Trophoblast cell (in vitro differentiated cells and primary cell): Measurements from ENCODE around the gene GDI1.

Experiments used
- DNase-seq, 2 donors: peaks; one replicate each; pipeline ENCODE4 v3.0.0-alpha.2; 2016
- H2AFZ ChIP-seq: 2 replicates; pipeline ENCODE4 v1.6.1; 2013; ENCODE audit warnings: low read length, moderate library complexity, mild to moderate bottlenecking; ENCODE audit not compliant: insufficient read depth, poor library complexity
- H2AK5ac ChIP-seq: 2 replicates; pipeline ENCODE4 v1.6.1; 2013; ENCODE audit warnings: mild to moderate bottlenecking, low read length
- H2BK120ac ChIP-seq: 2 replicates; pipeline ENCODE4 v1.6.1; 2013; ENCODE audit warnings: low read length, mild to moderate bottlenecking, moderate library complexity; ENCODE audit not compliant: insufficient read depth, poor library complexity
- H2BK12ac ChIP-seq: 2 replicates; pipeline ENCODE4 v1.6.1; 2013; ENCODE audit warnings: mild to moderate bottlenecking, low read length, moderate library complexity
- H2BK5ac ChIP-seq: 2 replicates; pipeline ENCODE4 v1.6.1; 2013; ENCODE audit warnings: low read length, low read depth, moderate library complexity, mild to moderate bottlenecking; ENCODE audit not compliant: poor library complexity
- H3K14ac ChIP-seq: 2 replicates; pipeline ENCODE4 v1.6.1; 2013; ENCODE audit warnings: mild to moderate bottlenecking, low read length
- H3K18ac ChIP-seq: 2 replicates; pipeline ENCODE4 v1.6.1; 2013; ENCODE audit warnings: mild to moderate bottlenecking, low read length
- H3K23ac ChIP-seq: 2 replicates; pipeline ENCODE4 v1.6.1; 2013; ENCODE audit warnings: low read length
- H3K27ac ChIP-seq: 2 replicates; pipeline ENCODE4 v1.5.1; 2013; ENCODE audit warnings: low read depth, mild to moderate bottlenecking, inconsistent platforms, low read length, moderate library complexity
- H3K27me3 ChIP-seq: 2 replicates; pipeline ENCODE4 v1.6.1; 2013; ENCODE audit warnings: inconsistent platforms, mild to moderate bottlenecking, low read length, moderate library complexity; ENCODE audit not compliant: insufficient read depth
- H3K36me3 ChIP-seq, 2 experiments: 1 replicate in 1 of 2; 2 replicates in 1 of 2; pipeline ENCODE4 v1.6.1; 2013; ENCODE audit warnings: low read length in 2 of 2, mild to moderate bottlenecking in 2 of 2, moderate library complexity in 1 of 2; ENCODE audit not compliant: insufficient read depth in 2 of 2, control insufficient read depth in 1 of 2
- H3K4ac ChIP-seq: 2 replicates; pipeline ENCODE4 v1.6.1; 2013; ENCODE audit warnings: low read depth, mild to moderate bottlenecking, low read length, moderate library complexity
- H3K4me1 ChIP-seq, 2 experiments: 1 replicate in 1 of 2; 2 replicates in 1 of 2; pipeline ENCODE4 v1.6.1; 2013; ENCODE audit warnings: low read length in 2 of 2, mild to moderate bottlenecking in 2 of 2, moderate library complexity in 1 of 2; ENCODE audit not compliant: insufficient read depth in 2 of 2, control insufficient read depth in 1 of 2
- H3K4me2 ChIP-seq: 2 replicates; pipeline ENCODE4 v1.6.1; 2013; ENCODE audit warnings: inconsistent platforms, mild to moderate bottlenecking, low read length, moderate library complexity
- H3K4me3 ChIP-seq: 2 replicates; pipeline ENCODE4 v1.5.1; 2013; ENCODE audit warnings: mild to moderate bottlenecking, low read depth, low read length, inconsistent platforms
- H3K79me1 ChIP-seq: one replicate; pipeline ENCODE4 v1.6.1; 2013; ENCODE audit warnings: low read length
- H3K79me2 ChIP-seq: 2 replicates; pipeline ENCODE4 v1.6.1; 2013; ENCODE audit warnings: low read length, mild to moderate bottlenecking; ENCODE audit not compliant: control insufficient read depth, insufficient read depth, poor library complexity
- H3K9ac ChIP-seq: 2 replicates; pipeline ENCODE4 v1.6.1; 2013; ENCODE audit warnings: mild to moderate bottlenecking, low read length
- H3K9me3 ChIP-seq: 2 replicates; pipeline ENCODE4 v1.6.1; 2013; ENCODE audit warnings: low read depth, mild to moderate bottlenecking, control low read depth, inconsistent platforms, low read length; ENCODE audit not compliant: insufficient read depth
- H4K12ac ChIP-seq: 2 replicates; pipeline ENCODE4 v1.6.1; 2013; ENCODE audit warnings: low read depth, mild to moderate bottlenecking, low read length, moderate library complexity
- H4K8ac ChIP-seq: 2 replicates; pipeline ENCODE4 v1.6.1; 2013; ENCODE audit warnings: low read depth, mild to moderate bottlenecking, low read length, moderate library complexity
- H4K91ac ChIP-seq: one replicate; pipeline ENCODE4 v1.6.1; 2013; ENCODE audit warnings: low read depth, mild to moderate bottlenecking, low read length, moderate library complexity
- WGBS: extraction: QIAGEN DNeasy Blood & Tissue Kit; methylation state at CpG from one replicate; pipeline ENCODE4 v1.1.7; 2013; ENCODE audit warnings: missing lambda C conversion rate; ENCODE audit not compliant: insufficient read length, insufficient coverage; ENCODE audit errors: extremely low coverage; 5-methylcytosine and 5-hydroxymethylcytosine counted together

Gene GDI1

DNA sequence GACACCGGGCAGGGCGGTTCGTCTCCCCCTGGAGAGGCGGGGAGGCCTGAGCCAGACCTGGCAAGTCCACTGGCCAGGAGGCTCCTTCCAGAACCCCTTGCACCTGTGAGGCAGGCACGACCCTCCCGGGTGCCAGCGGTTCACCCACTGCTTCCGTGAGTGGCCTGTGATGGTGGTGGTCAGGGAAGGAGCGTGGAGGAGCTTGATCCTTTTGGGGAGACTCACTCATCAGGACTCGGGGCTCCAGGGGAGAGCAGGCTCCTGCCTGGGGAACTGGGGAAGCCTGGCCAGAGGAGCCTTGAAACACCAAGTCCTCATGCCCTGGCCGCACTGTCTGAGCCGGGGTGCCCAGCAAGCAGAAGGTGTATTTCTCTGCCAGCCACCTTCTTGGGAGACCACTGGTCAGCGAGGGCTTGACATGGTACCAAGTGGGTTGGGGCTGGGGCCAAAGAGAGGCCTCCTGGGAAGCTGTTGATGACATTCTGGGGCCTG, 7.8 kb downstream of the GDI1 start:
- H3K27ac ChIP-seq = peak overlapping the region; percentile 79
- H2AFZ ChIP-seq = peak overlapping the region; percentile 56
- peak overlapping the region; percentile 84 for H3K9ac ChIP-seq
- peak overlapping the region; percentile 4 for H2BK12ac ChIP-seq
- peak overlapping the region; percentile 94 for H4K12ac ChIP-seq
- peaks cover 13% of the 10 kb centered on the region for H3K79me1 ChIP-seq
- peak overlapping the region; percentile 94 for H3K18ac ChIP-seq
- H3K9me3 ChIP-seq = no peaks in the 10 kb centered on the region
- H3K79me2 ChIP-seq = peaks cover 7% of the 10 kb centered on the region
- no peak overlapping the region for H3K23ac ChIP-seq
- peak overlapping the region; percentile 95 for H4K91ac ChIP-seq
- WGBS = no CpG with 5 or more reads among the region's 13 CpGs
- H3K4ac ChIP-seq = peak overlapping the region; percentile 71
- no peak for DNase-seq
- peak overlapping the region; percentile 96 for H3K14ac ChIP-seq
- peak overlapping the region; percentile 80 for H2BK5ac ChIP-seq
- H4K8ac ChIP-seq = peak overlapping the region; percentile 88
- peak overlapping the region; percentile 76 for H2AK5ac ChIP-seq
- H3K4me3 ChIP-seq = peak overlapping the region; percentile 79
- peak overlapping the region; percentile 91 for H2BK120ac ChIP-seq
- H3K4me1 ChIP-seq = peaks cover 6 to 14% of the 10 kb centered on the region in 2 experiments
- H3K36me3 ChIP-seq = peaks cover 68 to 75% of the 10 kb centered on the region in 2 experiments
- no peaks in the 10 kb centered on the region for H3K27me3 ChIP-seq
- H3K4me2 ChIP-seq = peak overlapping the region; percentile 89

DNA sequence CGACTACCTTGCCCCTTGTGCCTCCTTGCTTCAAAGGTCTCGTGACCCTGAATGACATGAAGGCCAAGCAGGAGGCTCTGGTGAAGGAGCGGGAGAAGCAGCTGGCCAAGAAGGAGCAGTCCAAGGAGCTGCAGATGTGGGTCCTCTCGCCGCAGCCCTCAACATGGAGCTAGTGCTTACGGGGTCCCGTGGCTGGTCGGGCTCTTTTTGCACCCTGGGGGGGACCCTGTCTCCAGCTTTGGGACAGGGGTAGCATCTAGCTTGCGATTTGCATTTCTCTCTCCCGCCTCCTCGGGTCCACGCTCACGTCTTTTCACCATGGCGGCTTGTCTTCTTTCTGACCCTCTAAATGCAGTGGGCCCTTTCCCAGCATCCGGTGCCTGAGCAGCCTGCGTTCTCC, 8.8 kb downstream of the GDI1 start:
- no peak overlapping the region for H4K12ac ChIP-seq
- no peak overlapping the region for H2BK12ac ChIP-seq
- H3K27ac ChIP-seq = no peak overlapping the region
- H4K8ac ChIP-seq = no peak overlapping the region
- peaks cover 13% of the 10 kb centered on the region for H3K79me1 ChIP-seq
- no peak overlapping the region for H3K9ac ChIP-seq
- H3K79me2 ChIP-seq = peaks cover 7% of the 10 kb centered on the region
- H3K4me3 ChIP-seq = no peak overlapping the region
- H2BK5ac ChIP-seq = no peak overlapping the region
- no peak overlapping the region for H3K23ac ChIP-seq
- H2BK120ac ChIP-seq = no peak overlapping the region
- no peak overlapping the region for H3K14ac ChIP-seq
- H3K36me3 ChIP-seq = peaks cover 66 to 75% of the 10 kb centered on the region in 2 experiments
- H3K4ac ChIP-seq = no peak overlapping the region
- no peak overlapping the region for H4K91ac ChIP-seq
- no CpG with 5 or more reads among the region's 16 CpGs for WGBS
- H2AK5ac ChIP-seq = no peak overlapping the region
- no peak overlapping the region for H2AFZ ChIP-seq
- H3K18ac ChIP-seq = no peak overlapping the region
- DNase-seq = no peak
- no peaks in the 10 kb centered on the region for H3K27me3 ChIP-seq
- no peak overlapping the region for H3K4me2 ChIP-seq
- H3K4me1 ChIP-seq = peaks cover 6 to 14% of the 10 kb centered on the region in 2 experiments
- H3K9me3 ChIP-seq = no peaks in the 10 kb centered on the region

DNA sequence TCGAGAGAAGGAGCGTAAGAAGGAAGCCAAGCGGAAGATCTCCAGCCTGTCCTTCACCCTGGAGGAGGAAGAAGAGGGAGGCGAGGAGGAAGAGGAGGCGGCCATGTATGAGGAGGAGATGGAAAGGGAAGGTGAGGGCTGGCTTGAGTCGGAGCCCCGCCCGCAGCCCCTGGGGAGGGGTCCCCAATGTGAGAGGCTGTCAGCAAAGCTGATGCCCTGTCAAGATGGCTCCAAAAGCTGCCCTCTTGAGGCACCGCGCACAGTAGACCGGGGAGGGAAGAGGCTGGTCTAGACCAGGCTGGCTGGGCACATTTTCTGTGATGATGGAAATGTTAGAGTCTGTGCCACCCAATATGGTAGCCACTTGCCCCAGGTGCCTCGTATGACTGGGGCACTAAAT, 9.5 kb downstream of the GDI1 start:
- no peaks in the 10 kb centered on the region for H3K9me3 ChIP-seq
- peaks cover 6 to 14% of the 10 kb centered on the region in 2 experiments for H3K4me1 ChIP-seq
- H3K27ac ChIP-seq = no peak overlapping the region

DNA sequence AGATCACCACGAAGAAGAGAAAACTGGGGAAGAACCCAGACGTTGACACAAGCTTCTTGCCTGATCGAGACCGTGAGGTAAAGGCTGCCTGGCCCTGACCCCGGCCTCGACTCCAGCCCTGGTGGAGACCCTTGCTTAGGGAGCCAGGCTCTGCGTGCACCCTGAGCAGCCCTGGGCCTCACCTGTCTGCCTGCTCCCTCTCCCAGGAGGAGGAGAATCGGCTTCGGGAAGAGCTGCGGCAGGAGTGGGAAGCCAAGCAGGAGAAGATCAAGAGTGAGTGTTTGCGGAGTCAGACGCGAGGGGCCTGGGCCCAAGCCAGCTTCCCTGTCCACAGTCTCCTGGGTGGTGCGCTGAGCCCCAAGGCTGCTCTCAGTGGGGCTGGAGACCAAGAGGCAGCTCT, 11.5 kb downstream of the GDI1 start:
- H3K4me1 ChIP-seq = peaks cover 6 to 12% of the 10 kb centered on the region in 2 experiments
- H3K9ac ChIP-seq = no peak overlapping the region
- H3K14ac ChIP-seq = no peak overlapping the region
- no peak overlapping the region for H2BK12ac ChIP-seq
- H4K12ac ChIP-seq = no peak overlapping the region
- no peak overlapping the region for H3K4me3 ChIP-seq
- no peak overlapping the region for H3K23ac ChIP-seq
- H3K27ac ChIP-seq = no peak overlapping the region
- H3K79me2 ChIP-seq = peaks cover 7% of the 10 kb centered on the region
- no peaks in the 10 kb centered on the region for H3K27me3 ChIP-seq
- H2BK5ac ChIP-seq = no peak overlapping the region
- H3K9me3 ChIP-seq = no peaks in the 10 kb centered on the region
- no peak overlapping the region for H4K91ac ChIP-seq
- no peak for DNase-seq
- no CpG with 5 or more reads among the region's 14 CpGs for WGBS
- H3K18ac ChIP-seq = no peak overlapping the region
- no peak overlapping the region for H2BK120ac ChIP-seq
- no peak overlapping the region for H3K4ac ChIP-seq
- H3K79me1 ChIP-seq = peaks cover 12% of the 10 kb centered on the region
- H3K4me2 ChIP-seq = no peak overlapping the region
- no peak overlapping the region for H4K8ac ChIP-seq
- no peak overlapping the region for H2AK5ac ChIP-seq
- no peak overlapping the region for H2AFZ ChIP-seq
- peaks cover 48 to 65% of the 10 kb centered on the region in 2 experiments for H3K36me3 ChIP-seq

More for the DNA sequence above, 9.5 kb downstream of the GDI1 start:
- Histone ChIP-seq H3K4ac (no peak overlapping the region), H3K23ac (no peak overlapping the region), H2AK5ac (no peak overlapping the region), H3K79me1 (peaks cover 13% of the 10 kb centered on the region), H3K18ac (no peak overlapping the region), H2BK120ac (no peak overlapping the region), H3K9ac (no peak overlapping the region), H2BK5ac (no peak overlapping the region), H3K36me3 (peaks cover 62 to 75% of the 10 kb centered on the region in 2 experiments), H4K12ac (no peak overlapping the region), H2BK12ac (no peak overlapping the region), H4K8ac (no peak overlapping the region), H2AFZ (no peak overlapping the region), H4K91ac (no peak overlapping the region), H3K27me3 (no peaks in the 10 kb centered on the region), H3K79me2 (peaks cover 7% of the 10 kb centered on the region), H3K14ac (no peak overlapping the region), H3K4me3 (no peak overlapping the region), H3K4me2 (no peak overlapping the region)
- WGBS = no CpG with 5 or more reads among the region's 12 CpGs
- no peak for DNase-seq
